Smooth muscle cell (in vitro differentiated cells): ENCODE data around the gene PSMF1. TPM values are rescaled to one million over a fixed set of nuclear protein-coding genes. Genes with fewer than 3 reads are reported as not detected.

ENCODE experiments used
- DNase-seq: peaks from one replicate; lab custom pipeline; 2025; ENCODE audit not compliant: unreplicated experiment; lab: John Stamatoyannopoulos, UW
- H2AFZ ChIP-seq: fragments of 200-600 bp; sonication (generic); 2 replicates; pipeline ENCODE4 v1.6.0; 2016; ENCODE audit warnings: antibody characterized with exemption, low read depth, mild to moderate bottlenecking
- H3F3A ChIP-seq: fragments of 200-600 bp; sonication (generic); 2 replicates; pipeline ENCODE4 v1.6.0; 2017; ENCODE audit warnings: antibody characterized with exemption, low read depth
- H3K27ac ChIP-seq: fragments of 200-600 bp; sonication (generic); 2 replicates; pipeline ENCODE4 v1.5.1; 2016; ENCODE audit warnings: low read depth, mild to moderate bottlenecking
- H3K27me3 ChIP-seq: fragments of 200-600 bp; sonication (generic); 2 replicates; pipeline ENCODE4 v1.6.1; 2016; ENCODE audit warnings: low read depth, mild to moderate bottlenecking
- H3K36me3 ChIP-seq: fragments of 200-600 bp; sonication (generic); 2 replicates; pipeline ENCODE4 v1.5.1; 2016; ENCODE audit warnings: low read depth
- H3K4me1 ChIP-seq: fragments of 200-600 bp; sonication (generic); 2 replicates; pipeline ENCODE4 v1.5.1; 2016; ENCODE audit warnings: low read depth
- H3K4me2 ChIP-seq: fragments of 200-600 bp; sonication (generic); 2 replicates; pipeline ENCODE4 v1.6.0; 2016; ENCODE audit warnings: mild to moderate bottlenecking
- H3K4me3 ChIP-seq: fragments of 200-600 bp; sonication (generic); 2 replicates; pipeline ENCODE4 v1.5.1; 2016; ENCODE audit warnings: mild to moderate bottlenecking
- H3K79me2 ChIP-seq: fragments of 200-600 bp; sonication (generic); 2 replicates; pipeline ENCODE4 v1.6.0; 2016; ENCODE audit warnings: low read depth, mild to moderate bottlenecking
- H3K9ac ChIP-seq: fragments of 200-600 bp; sonication (generic); 2 replicates; pipeline ENCODE4 v1.6.0; 2016; ENCODE audit warnings: low read depth
- H3K9me3 ChIP-seq: fragments of 200-600 bp; sonication (generic); replicated peaks from 2 replicates; pipeline ENCODE4 v1.5.1; 2016; ENCODE audit warnings: low read depth
- H4K20me1 ChIP-seq: fragments of 200-600 bp; sonication (generic); 2 replicates; pipeline ENCODE4 v1.6.0; 2016; ENCODE audit warnings: low read depth
- WGBS: methylation state at CpG from one replicate; pipeline ENCODE4 v1.1.7; 2016; ENCODE audit warnings: low lambda C conversion rate; 5-methylcytosine and 5-hydroxymethylcytosine counted together
- polyA plus RNA-seq: library from polyadenylated mRNA; unstranded; fragments of >200 nt; fragmentation: Nextera tagmentation; extraction: Ambion mirVana; gene quantifications from 2 replicates; pipeline ENCODE4 v1.2.1, GENCODE V29; 2016
- total RNA-seq: library from RNA; depleted of rRNA; stranded (reverse); fragments of >200 nt; gene quantifications from 2 replicates; pipeline ENCODE4 v1.2.3, GENCODE V29; 2014
- TF ChIP-seq, protein P1 (sequence below): fragments of 200-600 bp; sonication (generic); IDR thresholded peaks from 2 replicates; pipeline ENCODE4 v1.5.1; 2017; ENCODE audit warnings: borderline replicate concordance, mild to moderate bottlenecking, antibody characterized with exemption; ENCODE audit not compliant: insufficient read depth, poor library complexity, severe bottlenecking

Gene PSMF1
- total and polyA plus RNA-seq, 2 experiments from 2014 or later = 120 to 246 TPM

GRCh38 chr20:1131354-1131753 lies 13.0 kb downstream of the PSMF1 start:
- Histone ChIP-seq H3K79me2 (peaks cover 21% of the 10 kb centered on the region), H3K9ac (no peak overlapping the region), H3K9me3 (no peaks in the 10 kb centered on the region), H3K4me2 (no peak overlapping the region), H3K36me3 (peaks cover 8% of the 10 kb centered on the region), H3K4me3 (no peak overlapping the region), H3K27me3 (no peaks in the 10 kb centered on the region), H3F3A (no peaks in the 10 kb centered on the region), H4K20me1 (peaks cover 25% of the 10 kb centered on the region), H2AFZ (no peak overlapping the region), H3K4me1 (no peaks in the 10 kb centered on the region), H3K27ac (no peak overlapping the region)
- TF ChIP-seq, protein P1, sequence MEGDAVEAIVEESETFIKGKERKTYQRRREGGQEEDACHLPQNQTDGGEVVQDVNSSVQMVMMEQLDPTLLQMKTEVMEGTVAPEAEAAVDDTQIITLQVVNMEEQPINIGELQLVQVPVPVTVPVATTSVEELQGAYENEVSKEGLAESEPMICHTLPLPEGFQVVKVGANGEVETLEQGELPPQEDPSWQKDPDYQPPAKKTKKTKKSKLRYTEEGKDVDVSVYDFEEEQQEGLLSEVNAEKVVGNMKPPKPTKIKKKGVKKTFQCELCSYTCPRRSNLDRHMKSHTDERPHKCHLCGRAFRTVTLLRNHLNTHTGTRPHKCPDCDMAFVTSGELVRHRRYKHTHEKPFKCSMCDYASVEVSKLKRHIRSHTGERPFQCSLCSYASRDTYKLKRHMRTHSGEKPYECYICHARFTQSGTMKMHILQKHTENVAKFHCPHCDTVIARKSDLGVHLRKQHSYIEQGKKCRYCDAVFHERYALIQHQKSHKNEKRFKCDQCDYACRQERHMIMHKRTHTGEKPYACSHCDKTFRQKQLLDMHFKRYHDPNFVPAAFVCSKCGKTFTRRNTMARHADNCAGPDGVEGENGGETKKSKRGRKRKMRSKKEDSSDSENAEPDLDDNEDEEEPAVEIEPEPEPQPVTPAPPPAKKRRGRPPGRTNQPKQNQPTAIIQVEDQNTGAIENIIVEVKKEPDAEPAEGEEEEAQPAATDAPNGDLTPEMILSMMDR = no peak
- no peak for DNase-seq
- 73% methylated on average over 3 of the region's 3 CpGs for WGBS

DNA sequence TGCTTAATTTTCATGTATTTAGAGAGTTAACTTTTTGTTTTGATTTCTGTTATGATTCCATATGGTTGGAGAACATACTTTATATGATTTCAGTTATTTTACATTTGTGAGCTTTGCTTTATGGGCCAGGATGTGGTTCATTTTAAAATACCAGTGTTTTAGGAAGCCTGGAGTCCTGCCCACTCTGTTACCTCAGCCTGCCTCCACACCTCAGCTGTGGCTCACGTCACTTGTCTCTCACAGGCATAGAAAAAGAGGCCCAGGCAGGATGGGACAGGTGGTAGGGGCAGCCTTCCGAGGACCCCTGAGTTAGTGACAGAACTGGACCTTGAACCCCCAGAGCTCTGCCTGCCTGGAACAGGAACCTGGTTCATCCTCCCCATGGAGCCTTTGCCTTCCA lies 16.0 kb downstream of the PSMF1 start:
- Histone ChIP-seq H4K20me1 (peaks cover 30% of the 10 kb centered on the region), H3K4me1 (no peaks in the 10 kb centered on the region), H3K9me3 (no peaks in the 10 kb centered on the region), H3K4me3 (no peak overlapping the region), H3K4me2 (no peak overlapping the region), H3K36me3 (peaks cover 26% of the 10 kb centered on the region), H3K27me3 (no peaks in the 10 kb centered on the region), H3K79me2 (peaks cover 18% of the 10 kb centered on the region), H3K27ac (no peak overlapping the region), H3F3A (no peaks in the 10 kb centered on the region), H2AFZ (no peak overlapping the region), H3K9ac (no peak overlapping the region)
- DNase-seq = no peak
- 72% methylated on average over 2 of the region's 2 CpGs for WGBS
- TF ChIP-seq, protein P1 = no peak

DNA sequence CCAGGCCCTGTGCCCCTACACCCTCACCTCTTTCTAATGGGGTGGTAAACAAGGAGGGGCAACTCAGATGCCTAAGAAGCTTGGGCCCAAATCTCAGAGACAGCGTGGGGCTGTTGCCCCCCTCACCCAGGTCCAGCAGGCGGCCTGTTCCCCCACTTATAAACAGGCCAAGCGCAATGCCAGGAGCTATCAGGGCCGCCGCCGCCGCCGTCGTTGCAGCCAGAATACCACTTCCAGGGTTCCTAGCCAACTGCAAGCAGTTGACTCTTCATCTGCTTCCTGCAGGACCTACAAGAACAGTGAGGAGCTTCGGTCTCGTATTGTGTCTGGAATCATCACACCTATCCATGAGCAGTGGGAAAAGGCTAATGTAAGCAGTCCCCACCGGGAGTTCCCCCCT lies 16.4 kb downstream of the PSMF1 start:
- Histone ChIP-seq H3K9me3 (no peaks in the 10 kb centered on the region), H3K27ac (no peak overlapping the region), H3K79me2 (peaks cover 18% of the 10 kb centered on the region), H3F3A (no peaks in the 10 kb centered on the region), H3K4me1 (no peaks in the 10 kb centered on the region), H3K36me3 (peaks cover 30% of the 10 kb centered on the region), H3K4me3 (no peak overlapping the region), H2AFZ (no peak overlapping the region), H3K9ac (no peak overlapping the region), H4K20me1 (peaks cover 30% of the 10 kb centered on the region), H3K27me3 (no peaks in the 10 kb centered on the region), H3K4me2 (no peak overlapping the region)
- TF ChIP-seq, protein P1 = no peak
- DNase-seq = no peak
- over 99% methylated on average over 11 of the region's 12 CpGs for WGBS

DNA sequence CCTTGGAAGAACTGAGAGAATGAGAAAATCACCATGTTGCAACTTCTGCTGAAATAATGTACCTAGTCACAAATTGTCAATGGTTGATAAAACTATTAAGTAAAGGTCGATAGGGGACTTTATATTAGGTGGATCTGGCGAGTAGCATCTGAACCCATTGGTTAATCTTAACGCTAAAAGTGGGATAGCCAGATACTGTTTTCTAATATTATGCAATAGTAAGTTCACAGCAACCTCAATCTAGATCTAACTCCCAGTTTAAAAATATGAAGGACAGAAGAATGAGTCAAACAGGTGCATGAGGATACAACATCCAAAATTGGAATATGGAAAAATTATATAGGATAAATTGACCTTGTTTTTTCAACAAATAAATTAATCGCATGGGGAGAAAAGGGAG lies 18.8 kb downstream of the PSMF1 start:
- H4K20me1 ChIP-seq = peaks cover 39% of the 10 kb centered on the region
- no peaks in the 10 kb centered on the region for H3K4me1 ChIP-seq
- H3K79me2 ChIP-seq = peaks cover 14% of the 10 kb centered on the region
- H3F3A ChIP-seq = no peaks in the 10 kb centered on the region
- H3K4me2 ChIP-seq = no peak overlapping the region
- H3K36me3 ChIP-seq = peaks cover 48% of the 10 kb centered on the region
- no peaks in the 10 kb centered on the region for H3K27me3 ChIP-seq
- no peak for DNase-seq
- H2AFZ ChIP-seq = no peak overlapping the region
- no peak overlapping the region for H3K4me3 ChIP-seq
- H3K9ac ChIP-seq = no peak overlapping the region
- no peak overlapping the region for H3K27ac ChIP-seq
- TF ChIP-seq, protein P1 = no peak
- 89% methylated on average over 4 of the region's 4 CpGs for WGBS
- no peaks in the 10 kb centered on the region for H3K9me3 ChIP-seq
